Activated gamma-delta T cell (primary cell): Measurements from ENCODE around the gene SNX14.
"Not testable (repeated sequence)": the region's sequence is repeated elsewhere in the genome, so short reads cannot be mapped to it uniquely, and the experiment has no call there.

Experiments used
- DNase-seq: peaks from one replicate; lab custom pipeline; 2025; lab: John Stamatoyannopoulos, UW
- total RNA-seq, 2 donors: gene quantifications; one replicate each; lab custom pipeline; 2026; lab: John Stamatoyannopoulos, UW

SNX14 gene, protein sequence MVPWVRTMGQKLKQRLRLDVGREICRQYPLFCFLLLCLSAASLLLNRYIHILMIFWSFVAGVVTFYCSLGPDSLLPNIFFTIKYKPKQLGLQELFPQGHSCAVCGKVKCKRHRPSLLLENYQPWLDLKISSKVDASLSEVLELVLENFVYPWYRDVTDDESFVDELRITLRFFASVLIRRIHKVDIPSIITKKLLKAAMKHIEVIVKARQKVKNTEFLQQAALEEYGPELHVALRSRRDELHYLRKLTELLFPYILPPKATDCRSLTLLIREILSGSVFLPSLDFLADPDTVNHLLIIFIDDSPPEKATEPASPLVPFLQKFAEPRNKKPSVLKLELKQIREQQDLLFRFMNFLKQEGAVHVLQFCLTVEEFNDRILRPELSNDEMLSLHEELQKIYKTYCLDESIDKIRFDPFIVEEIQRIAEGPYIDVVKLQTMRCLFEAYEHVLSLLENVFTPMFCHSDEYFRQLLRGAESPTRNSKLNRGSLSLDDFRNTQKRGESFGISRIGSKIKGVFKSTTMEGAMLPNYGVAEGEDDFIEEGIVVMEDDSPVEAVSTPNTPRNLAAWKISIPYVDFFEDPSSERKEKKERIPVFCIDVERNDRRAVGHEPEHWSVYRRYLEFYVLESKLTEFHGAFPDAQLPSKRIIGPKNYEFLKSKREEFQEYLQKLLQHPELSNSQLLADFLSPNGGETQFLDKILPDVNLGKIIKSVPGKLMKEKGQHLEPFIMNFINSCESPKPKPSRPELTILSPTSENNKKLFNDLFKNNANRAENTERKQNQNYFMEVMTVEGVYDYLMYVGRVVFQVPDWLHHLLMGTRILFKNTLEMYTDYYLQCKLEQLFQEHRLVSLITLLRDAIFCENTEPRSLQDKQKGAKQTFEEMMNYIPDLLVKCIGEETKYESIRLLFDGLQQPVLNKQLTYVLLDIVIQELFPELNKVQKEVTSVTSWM
- 64.8 to 82.0 reads per million in 2 donors for total RNA-seq

DNA sequence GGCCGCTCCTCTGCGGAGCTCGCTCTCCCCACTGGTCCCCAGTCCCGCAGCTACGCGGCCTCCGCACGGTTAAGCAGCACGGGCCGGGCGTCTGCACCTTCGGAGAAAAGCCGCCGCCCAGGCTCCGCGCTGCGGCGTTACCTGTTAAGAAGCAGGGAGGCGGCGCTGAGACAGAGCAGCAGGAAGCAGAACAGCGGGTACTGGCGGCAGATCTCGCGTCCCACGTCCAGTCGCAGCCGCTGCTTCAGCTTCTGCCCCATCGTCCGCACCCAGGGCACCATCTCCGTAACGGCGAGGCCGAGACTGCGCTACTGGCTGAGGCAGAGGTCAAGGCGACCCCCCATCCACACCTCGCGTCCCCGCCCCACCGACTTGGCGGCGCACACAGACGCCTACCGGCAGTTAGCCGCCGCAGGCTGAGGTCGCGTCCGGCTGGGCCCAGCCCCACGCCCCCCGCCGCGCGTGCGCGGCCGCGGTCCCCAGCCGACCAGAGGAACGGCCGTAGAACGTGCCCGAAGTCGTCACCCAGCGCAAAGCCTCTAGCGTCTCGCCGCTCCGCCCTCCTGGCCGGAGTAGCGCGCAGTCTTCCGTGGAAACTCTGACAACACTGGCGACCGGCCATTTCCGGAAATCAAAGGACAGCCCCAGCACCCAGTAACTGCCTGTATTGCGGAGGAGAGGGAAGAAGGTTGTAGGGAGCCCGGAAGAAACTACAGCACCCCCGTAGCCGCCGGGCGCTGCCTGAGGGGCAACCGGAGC, at the start of gene SNX14:
Gene SNX14 (minus strand): TSS at position 421 of the 759 bp plus-strand sequence. CDS start 140 bp downstream, at position 281.
- peak; percentile 60 for DNase-seq

DNA sequence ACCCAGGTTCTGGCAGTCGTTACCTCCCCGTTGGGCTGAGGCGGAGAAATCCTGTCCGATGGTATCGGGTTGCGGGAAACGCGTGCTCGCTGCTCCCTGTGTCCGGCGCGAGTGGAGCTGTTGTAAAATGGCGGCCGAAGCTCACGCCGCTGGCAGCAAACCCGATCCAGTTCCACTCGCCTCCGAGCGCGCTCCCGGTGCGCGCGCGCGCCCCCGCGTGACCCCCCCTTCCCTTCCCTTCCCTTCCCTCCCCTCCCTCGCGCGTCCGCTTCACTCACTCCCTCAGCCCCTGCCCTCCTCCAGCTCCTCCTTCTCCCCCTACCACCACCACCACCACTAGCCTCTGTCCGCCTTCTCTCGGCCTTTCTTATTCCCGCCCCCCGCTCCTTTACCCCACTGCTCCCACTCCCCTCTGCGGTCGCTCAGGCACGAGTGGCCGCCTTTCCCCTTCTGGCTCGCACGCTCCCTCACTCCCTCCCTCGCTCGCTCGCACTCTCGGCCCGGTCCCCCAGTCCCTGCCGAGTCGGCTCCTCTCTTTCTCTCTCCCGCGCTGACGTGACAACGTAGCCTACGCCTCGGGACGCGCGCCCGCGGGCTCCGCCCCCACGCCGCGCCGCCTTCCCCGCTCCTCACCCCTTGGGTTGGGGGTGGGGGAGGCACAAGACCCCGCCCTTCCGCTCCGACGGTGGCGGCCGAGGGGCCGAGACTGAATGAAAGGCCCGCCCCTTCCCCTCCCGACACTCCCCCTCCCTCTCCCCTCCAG, 49.3 kb upstream of the SNX14 start, which contains the start of gene SYNCRIP:
Gene SYNCRIP (minus strand): TSS at position 113 of the 763 bp plus-strand sequence. CDS start 1,447 bp downstream, outside the sequence.
- peak; percentile 97 for DNase-seq

DNA sequence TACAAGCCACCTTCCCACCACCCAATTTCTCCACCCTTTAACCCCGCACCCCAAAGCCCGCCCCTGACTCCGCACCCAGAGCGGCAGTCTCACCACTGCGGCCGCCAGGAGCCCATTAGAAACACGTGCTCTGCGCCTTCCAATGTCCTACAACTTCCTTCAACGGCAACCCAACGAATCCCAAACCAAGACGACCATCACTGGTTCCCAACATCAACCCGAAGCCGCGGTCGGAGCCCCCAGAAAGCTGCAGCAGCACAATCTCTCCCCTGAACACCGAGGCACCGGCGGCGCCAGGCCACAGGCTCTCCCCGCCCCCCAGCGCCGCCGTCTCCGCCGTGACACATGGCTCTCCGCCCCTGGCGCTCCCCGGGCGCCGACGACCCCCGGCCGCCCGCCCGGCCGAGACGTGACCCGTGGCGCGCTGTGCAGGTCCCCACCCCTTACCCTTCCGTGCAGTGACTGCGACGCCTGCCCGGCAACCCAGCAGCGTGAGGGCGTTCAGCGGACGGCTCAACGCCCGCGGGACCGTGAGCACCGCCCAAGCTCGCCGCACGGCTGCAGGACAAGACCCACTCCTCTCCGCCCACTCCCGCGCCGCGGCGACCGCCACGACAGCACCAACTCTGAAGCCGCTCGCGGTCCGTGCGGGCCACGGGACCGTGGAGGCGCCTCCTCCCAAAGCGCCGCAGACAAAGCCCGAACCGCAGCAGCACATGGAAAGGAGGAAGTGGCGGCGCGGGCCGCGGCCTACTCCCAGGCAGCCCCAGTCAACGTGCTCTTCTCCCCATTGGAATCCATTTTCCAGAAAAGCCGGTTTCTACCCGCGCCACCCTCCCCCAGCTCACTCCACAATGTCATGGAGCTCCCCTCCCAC, 48.5 kb upstream of the SNX14 start:
- DNase-seq = peak; percentile 46

DNA sequence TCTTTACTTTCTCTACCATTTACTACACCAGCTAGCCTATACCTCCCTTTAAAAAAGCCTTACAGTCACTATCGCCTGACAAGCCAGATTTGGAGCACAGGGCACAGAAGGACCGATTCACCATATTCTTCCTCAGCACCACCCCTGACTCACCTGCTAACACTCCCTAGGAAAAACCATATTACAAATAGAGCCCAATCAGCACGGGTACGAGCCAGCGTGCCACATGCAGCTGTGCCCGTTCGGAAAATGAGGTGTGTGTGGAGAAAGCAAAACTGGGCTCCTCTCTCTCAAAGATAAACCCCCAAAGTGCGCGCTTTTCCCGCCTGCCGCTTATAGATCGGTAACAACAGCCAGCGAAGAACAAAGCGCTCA, 47.9 kb upstream of the SNX14 start:
- no peak for DNase-seq

DNA sequence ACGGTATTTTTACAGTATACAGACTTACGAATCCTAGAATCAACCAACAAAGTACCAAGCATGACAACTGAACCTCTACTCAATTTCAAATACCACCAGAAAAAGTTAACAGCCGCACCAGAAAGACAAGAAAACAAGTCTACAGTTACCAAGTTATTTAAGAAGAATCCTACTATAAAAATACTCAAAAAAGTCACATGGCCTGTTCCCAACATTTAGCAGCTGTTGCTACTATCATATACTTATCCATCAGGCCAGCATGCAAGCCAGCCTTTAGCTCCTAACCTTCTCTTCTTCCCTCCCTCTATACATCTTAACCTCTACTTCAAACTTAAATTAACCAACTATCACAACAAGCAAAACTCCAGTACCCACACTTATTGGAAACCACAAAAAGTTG, 47.2 kb upstream of the SNX14 start:
- DNase-seq = no peak

DNA sequence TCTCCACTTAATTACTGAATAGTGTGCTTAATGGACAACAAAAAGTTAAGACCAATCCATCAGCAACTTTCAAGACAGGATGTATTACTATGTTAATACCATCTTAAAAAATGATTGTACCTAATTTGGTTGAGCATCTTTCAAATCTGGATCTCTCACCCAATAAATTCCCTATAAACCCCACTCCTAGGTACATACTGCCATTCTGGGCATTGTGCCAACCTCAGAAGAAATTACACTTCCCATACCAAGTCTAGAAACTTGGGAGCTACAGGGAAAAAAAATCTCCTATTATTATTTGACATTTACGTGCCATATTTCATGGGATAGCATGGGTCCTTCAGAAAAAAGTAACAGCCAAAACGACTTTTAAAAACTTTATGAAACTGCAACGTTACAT, 43.9 kb upstream of the SNX14 start:
- DNase-seq = no peak

DNA sequence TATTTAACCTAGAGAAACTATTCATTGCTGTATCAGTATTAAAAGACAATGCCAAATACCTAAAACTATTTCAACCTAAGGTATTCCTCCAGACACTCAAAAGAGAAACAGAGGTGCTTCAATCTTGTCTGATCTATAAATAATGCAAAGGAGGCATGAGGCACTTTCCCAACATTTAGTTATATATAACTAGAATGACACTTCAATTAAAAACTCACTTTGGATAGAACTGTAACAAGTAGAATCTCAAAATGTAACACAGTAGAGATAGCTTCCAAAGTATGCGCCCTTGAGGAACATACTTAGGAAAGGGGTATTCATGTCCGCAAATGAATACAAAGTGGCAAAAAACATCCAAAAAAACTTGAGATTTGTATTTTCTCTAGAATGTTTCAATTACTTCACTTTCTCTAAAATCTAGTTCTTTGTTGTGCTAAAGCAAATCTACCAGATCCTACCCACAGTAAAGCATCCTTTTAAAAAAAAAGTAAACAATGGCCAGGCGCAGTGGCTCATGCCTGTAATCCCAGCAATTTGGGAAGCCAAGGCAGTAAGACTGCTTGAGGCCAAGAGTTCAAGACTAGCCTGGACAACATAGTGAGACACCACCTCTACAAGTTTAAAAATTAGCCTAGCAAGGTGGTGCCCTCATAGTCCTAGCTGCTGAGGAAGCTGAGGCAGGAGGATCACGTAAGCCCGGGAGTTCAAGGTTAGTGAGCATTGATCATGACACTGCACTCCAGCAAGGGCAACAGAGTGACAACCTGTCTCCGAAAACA, 38.7 kb upstream of the SNX14 start:
- DNase-seq = no peak

DNA sequence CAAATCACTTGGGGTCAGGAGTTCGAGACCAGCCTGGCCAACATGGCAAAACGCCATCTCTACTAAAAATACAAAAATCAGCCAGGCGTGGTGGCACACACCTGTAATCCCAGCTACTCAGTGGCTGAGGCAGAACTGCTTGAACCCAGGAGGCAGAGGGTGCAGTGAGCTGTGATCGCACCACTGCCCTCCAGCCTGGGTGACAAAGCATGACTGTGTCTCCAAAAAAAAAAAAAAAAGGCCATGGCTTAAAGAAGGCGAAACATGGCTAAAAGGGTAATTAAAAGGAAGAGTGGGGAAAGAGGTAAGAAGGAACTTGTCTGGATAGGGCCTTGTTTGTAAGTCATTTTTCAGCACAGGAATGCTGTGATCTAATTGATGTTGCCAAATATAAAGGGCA, 37.5 kb upstream of the SNX14 start:
- not testable (repeated sequence) for DNase-seq

DNA sequence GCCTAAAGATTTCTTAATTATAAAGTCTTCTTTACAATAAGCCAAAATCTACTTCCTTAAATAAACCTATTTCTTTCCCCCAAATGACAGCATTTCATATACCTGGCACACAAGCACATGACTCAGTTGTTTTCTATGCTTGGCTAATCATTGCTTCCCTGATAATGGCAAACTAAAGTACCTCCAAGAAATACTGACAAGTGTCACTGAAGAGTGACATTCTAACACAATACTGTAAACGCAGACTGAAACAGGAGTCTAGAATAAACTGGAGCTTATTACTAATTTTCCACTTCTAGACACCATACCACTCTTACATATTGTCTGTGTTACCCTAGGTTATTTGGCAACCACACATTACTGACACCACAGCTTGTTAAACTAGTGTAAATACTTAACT, 34.7 kb upstream of the SNX14 start:
- no peak for DNase-seq

DNA sequence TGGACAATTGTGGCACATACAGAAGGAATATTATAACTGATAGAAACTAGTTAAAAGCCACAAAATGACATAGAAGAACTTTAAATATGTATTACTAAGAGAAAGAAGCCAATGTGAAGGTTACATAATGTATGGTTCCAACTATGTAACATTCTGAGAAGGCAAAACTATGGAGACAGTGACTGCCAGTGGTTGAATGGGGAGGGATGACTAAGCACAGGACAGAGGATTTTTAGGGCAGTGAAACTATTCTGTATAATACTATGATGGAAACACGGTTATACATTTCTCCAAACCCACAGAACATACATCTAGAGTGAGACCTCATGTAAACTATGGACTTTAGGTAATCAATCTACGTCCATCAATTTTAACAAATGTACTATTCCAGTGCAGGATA, 26.6 kb upstream of the SNX14 start:
- DNase-seq = no peak

DNA sequence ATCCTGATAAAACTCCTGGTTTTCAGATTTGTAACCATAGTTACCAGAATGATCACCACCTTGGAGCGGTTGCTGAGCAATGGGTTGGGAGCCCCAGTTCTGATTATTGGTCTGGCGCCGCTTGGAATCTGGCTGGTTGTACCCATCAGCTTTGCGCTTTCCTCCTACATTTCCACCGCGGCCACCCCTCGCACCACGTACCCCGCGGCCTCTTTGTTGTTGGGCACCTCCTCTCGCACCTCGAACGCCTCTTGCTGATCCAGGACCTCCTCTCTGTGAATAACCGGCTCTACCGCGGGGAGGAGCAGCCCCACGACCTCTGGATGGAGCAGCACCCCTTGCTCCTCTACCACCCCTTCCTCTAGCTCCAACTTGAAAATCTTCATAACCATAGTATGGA, 21.1 kb upstream of the SNX14 start:
- DNase-seq = no peak

DNA sequence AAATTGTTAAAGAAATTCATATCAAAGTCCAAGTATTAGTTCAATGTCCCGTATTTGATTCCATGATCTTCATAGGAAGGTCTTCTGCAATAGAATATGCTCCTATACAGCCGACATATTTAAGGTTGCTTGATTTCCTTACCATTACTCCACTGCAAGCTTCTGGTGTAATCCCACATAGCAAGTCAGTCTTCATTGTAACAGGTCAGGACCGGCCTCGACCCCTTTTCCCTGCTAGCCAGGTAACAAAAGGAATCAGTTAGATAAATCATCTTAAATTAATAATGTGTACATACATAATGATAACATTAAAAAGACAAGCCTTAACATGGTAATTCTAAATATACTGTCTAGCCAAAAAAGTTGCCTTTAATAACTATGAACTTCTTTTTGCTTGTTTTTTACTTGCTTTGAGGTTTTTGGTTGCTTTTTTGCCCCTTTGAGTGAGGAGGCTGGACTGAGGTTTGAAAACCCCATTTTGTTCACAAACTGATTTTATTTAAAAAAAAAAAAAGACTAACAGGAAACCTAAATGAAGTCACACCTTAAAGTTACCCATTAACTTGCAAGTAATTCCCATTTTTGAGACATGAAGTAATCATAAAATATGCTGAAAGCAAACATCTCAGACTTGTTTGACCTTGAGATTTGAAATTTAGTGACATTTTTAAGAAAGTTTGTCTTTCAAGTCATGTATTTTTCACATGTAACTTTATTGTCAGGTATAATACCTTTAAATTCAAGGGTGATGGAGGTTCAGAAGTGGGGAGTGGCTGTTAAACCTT, 19.2 kb upstream of the SNX14 start:
- DNase-seq = no peak

DNA sequence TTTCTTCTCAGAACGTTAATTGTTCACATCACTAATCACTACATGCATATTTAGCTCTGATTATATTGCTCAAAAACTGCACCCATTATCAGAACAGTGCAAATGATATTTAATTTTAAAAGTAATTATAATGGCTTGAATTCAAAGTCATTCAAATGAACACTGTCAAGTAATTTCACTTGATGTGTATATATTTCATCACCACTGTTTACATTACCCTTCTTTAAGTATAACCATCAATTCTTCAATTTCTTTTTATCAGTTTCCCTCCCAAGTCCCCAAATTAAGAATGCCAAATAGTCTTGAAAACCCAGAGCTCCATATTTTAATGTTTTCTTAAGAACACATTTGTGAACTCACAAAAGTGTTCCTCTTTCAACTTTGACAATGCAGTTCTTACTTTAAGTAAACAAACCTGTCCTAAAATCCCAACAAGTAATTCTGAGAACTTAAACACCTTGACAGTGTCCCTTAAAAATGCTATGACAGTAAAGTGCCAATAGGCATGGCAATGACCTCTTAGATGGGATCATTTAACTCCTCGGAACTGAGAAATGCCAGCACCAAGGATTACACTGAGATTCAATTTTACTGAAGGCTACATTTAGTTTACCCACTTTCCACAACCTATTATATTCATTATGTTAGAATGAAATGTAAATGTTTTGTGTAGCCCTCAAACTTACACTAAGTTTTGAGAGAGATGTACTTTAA, 16.7 kb upstream of the SNX14 start:
- no peak for DNase-seq

DNA sequence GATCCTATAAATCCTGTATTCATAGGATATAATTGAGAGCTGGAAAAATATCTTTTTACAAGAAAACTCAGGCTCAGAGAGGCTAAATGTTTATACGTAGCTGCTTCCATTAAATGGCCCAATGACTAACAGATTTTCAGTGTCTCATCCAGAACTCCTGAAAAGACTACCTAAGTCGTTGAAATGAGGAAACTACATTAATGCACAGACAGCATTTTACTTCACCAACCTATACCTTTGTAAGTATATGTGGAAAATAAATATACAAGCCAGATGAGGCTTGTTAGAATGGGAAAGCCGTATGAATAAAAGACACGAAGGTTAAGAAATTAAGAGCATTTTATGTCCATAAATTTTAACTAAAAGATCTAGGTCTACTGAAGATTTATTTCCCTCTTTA, 8.4 kb upstream of the SNX14 start:
- no peak for DNase-seq

DNA sequence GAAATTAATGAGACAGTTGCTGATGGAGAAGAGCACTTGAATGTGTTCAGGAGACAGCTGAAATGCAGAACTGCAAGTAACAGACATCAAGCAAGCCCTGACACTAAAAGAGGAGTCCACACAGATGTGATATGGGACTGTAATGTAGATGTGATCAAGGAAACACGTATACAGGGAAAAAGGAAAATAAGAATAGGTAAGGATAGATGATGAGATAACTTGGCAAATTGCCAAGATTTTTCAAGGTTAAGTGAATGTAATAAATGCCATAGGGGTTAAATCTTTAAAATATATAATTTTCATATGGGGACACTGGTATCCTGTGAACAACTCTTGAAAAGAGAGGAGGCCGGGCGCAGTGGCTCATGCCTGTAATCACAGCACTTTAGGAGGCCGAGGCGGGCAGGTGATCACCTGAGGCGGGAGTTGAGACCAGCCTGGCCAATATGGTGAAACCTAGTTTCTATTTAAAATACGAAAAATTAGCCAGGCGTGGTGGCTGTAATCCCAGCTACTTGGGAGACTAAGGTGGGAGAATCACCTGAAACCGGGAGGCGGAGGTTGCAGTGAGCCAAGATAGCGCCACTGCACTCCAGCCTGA, 7.2 kb upstream of the SNX14 start:
- DNase-seq = no peak

DNA sequence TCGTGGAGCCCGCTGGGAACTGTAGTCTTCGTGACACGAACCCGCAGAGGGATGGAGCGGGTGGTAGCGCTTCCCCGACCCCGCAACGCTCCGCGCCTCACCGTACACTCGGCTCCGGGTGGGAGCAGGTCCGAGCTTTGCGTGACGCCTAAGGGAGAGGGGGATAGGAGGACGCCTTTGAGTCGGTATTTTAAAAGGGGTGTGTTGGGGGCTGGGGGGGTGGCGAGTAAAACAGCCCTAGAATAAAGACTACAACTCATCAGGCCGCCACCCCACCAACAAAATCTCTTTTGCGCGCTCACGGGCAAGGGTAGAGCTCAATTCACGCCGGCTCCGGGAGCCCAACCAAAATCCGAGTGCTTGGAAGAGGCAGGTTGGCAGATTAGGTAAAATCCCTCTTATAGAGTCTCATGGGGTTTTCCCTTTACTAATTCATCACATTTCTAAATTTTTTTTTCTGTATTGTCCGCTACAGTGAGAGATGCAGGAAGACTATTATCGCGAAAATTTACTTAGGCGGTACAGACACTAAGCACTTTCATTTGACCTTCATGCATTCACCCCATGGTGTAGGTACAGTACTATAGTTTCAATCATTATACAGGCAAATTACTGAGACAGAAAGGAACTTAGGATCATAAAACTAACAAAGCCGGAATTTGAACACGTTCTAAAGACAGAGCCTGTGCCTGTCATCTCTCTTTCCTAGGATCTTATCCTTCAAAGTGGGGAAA, 706 bp upstream of the SNX14 start:
- no peak for DNase-seq

DNA sequence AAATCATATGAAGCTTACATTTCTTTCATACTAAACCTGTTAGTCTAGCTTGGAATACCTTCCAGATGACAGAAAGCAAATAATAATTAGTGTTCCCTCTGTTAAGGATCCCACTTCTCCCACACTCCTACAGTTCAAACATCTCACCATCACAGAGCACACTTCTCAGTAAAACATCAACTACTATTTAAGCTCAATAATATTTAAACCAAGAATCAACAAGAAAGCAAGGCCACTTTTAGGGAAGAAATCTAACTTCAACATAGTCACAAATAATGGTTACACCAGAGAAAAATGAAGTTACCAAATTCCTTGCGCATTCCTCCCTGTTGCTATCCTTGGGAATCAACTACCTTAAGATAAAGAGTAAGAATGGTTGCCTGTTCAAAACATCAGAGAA, 1.6 kb downstream of the SNX14 start:
- DNase-seq = no peak
